NCI-H2029 (cell line): ENCODE measurements around the gene SLC2A4.

Source experiments
- DNase-seq: peaks from one replicate; lab custom pipeline; 2025; lab: John Stamatoyannopoulos, UW

Gene SLC2A4

GRCh38 chr17:7306911-7307685 is 25.6 kb downstream of the SLC2A4 start, which contains the start of gene EIF5A:
EIF5A (plus strand) TSS chr17:7307628; CDS start chr17:7309636, 2,008 bp downstream.
- DNase-seq: peak; percentile 97

GRCh38 chr17:7307686-7308624 is 26.4 kb downstream of the SLC2A4 start:
- no peak for DNase-seq

GRCh38 chr17:7308625-7309433 is 27.3 kb downstream of the SLC2A4 start:
- DNase-seq: peak; percentile 68

- DNase-seq: no peak
Measured at GRCh38 chr17:7309628-7310027, 28.1 kb downstream of the SLC2A4 start.

DNA sequence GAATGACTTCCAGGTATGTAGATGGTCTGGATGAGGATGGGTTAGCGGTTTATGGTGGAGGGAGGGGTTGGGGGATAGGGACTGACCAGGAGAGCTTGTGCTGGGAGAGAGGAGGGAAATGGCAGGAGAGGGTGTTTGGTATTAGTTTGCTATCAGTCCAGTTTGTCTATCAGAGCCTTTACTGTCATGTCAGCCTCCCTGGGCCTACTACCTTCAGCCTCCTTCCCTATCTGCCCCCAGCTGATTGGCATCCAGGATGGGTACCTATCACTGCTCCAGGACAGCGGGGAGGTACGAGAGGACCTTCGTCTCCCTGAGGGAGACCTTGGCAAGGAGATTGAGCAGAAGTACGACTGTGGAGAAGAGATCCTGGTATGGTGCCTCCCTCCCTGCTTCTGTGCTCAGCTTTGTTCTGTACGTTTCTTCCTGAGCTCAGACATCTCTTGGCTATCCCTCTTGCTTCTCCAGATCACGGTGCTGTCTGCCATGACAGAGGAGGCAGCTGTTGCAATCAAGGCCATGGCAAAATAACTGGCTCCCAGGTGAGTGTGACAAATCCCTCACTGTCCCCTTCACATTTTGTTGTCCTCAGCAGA is 29.7 kb downstream of the SLC2A4 start:
- DNase-seq: no peak

DNA sequence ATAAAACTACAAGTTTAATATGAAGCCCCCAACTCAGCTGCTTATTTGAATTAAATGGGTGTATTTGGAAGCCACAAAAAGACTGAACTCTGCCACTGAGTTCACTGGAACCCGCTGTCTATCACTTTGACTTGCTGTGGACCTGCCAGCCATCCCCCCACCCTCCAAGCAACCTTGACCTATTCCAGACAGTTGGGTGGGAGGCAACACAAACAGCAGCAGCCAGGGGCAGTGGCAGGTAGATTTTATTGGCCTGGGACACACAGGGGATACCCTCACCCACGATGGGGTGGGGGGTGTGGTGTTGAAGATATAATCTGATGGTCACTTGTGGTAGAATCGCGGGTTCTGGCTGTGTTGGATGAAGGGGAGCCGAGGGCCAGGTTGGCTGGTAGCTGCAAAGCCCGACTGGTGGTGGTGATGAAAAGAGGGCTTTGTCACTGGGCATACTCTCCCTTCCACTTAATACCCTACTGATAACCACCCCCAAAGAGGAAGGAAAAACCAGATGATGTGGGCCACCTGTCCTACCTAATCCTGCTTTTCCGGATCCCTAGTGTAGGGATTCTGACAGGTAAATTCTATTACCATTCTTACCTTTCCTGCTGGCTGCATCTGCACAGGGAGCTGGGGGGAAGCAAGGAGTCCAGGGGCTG is 31.0 kb downstream of the SLC2A4 start:
- DNase-seq: no peak

DNA sequence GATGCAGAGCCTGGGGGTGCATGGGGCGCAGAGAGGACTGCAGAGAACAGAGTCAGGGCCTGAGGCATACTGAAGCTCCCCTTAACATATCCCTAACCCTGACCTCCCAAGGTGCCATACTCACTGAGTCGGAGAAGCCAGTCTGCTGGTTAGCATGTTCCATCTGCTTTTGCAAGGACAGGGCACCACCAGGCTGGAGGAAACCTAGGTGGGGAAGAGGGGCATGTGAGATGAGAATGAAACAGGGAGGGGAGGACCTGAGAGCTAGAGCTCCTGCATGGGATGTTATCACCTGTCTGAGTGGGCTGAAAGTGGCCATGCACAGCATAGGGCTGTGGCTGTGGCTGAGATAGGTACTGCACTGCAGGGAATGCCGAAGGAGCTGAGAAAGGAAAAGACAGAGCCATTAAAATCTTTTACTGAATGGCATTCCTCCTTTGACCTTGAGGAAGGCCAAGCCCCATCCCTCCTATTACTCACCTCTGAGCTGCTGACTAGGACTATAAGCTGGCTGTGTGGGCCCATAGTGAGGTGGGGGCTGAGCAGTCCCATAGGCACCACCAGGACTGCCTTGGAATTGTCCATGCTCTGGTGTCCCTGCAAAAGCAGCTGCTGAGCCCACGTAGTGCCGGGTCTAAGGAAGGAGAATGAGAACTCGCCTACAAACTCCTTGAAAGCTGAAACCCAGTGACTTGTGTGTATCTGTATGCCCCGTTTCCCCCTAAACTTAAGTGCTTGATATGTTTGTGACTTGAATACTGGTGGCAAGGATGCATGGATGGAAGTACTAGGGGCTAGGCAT is 31.8 kb downstream of the SLC2A4 start:
- DNase-seq: no peak

DNA sequence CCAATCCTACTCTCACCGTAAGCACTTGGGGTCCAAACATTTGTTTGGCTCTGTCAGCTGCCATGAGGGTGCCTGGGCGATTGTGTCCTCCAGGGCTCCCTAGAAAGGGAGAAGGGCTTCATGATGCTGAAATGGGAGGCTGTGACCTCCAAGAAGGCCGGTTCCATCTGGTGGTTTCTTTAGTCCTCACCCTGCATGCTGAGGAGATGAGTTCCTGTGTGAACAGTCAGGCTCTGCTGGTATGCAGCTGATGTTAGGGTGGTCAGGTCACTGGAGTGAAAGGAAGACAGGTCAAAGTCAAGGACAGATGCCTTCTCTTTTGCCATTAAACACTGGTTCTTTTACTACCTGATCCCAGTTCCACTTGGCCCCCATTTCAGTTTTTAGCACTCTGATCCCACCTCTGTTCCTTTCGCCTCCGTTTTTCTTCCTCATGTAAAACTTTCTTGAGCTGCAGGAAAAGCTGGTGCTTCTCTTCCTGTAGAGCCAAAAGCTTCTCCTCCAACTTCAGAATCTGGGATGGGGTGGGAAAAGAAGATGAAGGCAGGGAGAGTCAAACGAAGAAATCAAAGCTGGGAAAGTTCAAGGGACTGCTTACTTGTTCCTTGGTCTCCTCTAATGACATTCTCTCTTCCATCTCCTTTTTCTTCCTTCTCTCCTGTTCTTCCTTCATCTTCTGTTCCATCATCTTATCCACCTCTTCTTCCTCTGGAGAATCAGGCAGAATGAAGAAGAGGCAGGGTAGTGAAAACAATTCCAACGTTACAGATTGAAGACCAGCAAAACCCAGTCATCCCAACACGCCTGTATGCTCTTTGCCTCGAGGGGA is 32.6 kb downstream of the SLC2A4 start:
- no peak for DNase-seq

GRCh38 chr17:7314719-7315569 is 33.4 kb downstream of the SLC2A4 start, which contains the start of gene GPS2:
GPS2 (minus strand) TSS chr17:7315360; CDS start chr17:7315052, 308 bp downstream.
- DNase-seq: peak; percentile 63

DNA sequence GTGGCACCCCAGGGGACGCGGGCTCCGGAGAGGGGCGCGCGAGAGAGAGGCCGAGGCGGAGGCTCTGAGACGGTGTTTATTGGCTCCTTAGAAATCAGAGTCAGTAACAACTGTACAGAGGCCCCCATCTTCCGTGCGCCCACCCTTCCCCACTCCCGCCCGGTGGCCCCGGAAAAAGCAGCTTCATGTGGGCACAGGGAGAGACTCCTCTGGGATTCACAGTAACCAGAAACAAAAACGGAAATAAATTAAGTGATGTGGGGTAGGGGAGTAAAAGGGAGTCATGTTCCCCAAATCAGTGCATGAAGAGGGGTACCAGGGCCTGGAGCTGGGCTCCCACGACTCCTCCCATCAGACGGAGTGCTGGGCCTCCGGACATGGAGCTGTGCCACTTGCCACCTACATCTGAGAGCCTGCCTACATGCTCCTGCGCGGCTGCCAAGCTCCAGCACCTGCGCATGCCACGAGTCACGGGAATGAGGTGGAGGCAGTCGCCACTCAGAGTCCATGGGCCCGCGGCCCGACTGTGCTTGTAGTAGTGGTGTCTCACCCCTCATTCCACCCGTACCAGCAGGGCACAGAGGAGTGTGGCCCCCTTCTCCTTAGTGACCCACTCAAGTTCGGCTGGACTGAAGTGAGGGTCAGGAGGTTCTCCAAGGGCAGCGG is 34.2 kb downstream of the SLC2A4 start:
- peak; percentile 3 for DNase-seq

GRCh38 chr17:7317161-7317803 is 35.8 kb downstream of the SLC2A4 start:
- DNase-seq: no peak

GRCh38 chr17:7318121-7318860 is 36.8 kb downstream of the SLC2A4 start:
- DNase-seq: no peak

GRCh38 chr17:7321466-7321865 is 39.9 kb downstream of the SLC2A4 start:
- no peak for DNase-seq

- peak; percentile 17 for DNase-seq
Measured at GRCh38 chr17:7322520-7323194, 41.1 kb downstream of the SLC2A4 start.

DNA sequence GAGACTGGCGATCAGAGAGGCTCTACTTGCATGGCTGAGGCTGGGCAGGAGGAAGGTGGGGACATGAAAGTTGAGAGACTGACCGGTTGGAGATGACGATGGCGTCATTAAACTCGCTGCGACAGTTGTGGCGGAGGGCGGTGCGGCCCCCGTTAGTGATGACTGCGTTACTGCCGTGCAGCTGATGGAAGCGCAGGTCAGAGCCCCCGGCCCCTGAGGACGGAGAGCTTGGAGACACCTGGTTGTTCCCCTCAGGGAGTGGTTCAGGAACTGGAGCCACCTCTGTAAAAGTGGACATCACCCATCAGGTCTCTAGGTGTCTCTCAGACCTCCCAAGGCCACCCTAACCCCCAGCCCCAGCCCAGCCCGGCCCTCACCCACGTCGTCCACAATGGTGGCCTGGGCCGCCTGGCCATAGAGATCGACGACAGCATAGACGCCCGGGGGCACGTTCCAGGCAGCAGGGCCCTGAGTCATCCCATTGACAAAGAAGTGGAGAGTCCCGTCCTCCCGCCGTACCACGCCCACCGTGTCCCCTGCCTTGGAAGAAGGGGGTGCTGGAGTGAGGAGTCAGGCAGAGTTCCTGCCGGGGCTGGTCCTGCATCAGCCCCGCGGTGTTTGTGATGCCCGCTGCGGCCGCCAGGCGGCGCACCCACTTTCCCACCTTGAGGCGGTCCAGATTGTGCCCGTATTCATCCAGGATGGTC is 42.4 kb downstream of the SLC2A4 start:
- DNase-seq: no peak
